NCI-H1436 treated with DMSO at 0.1 percent for 48 hours (cell line): ENCODE data around the gene EIPR1.

Source experiments
- DNase-seq: peaks from one replicate; lab custom pipeline; 2025; lab: John Stamatoyannopoulos, UW

The EIPR1 gene

DNA sequence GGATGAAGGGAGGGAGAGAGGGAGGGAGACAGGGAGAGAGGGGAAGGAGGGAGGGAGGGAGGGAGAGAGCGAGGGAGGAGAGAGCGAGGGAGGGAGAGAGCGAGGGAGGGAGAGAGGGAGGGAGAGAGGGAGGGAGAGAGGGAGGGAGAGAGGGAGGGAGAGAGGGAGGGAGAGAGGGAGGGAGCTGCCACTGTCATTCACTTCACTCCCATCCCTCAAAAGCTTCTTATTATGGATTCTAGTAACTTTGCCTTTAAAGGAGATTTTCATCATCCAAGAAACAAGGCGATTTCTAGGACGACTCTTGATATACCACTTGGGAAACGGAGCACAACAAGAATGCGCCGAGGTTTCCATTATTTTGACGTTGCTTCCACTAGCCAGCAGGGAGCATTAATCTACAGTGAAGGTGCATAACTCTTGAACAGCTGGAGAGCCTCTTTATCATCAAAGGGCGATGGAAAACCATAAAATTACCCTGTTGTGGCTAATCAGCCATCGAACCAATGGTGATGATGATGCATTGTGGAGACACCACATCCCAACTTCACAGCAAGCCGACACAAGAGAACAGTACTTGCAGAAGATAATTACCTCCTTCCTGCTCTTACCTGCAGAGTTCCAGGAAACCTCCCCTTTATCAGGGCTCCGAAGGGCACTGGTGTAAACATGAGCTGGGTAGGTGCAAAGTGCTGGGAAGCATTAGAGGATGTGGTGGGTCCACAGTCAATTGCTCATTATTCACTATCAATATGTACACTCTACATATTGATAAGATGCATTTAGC, 130.5 kb downstream of the EIPR1 start:
- DNase-seq: no peak

DNA sequence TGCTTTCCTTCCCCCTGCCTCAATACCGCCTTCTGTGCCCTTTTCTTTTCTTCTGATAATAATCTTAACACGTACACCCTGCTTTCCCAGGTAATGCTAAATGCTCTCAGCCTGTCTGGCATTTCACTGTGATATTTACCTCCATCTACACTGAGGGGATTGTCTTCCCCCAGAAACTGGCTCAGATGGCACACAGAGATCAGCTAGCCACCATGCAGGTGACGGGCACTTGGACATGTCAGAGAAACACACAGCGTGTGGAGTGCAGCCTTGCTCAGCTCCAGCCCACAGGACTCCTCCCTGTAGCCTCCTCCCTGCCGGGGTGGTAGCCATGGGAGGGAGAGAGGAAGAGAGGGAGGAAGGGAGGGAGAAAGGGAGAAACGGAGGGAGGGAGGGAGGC, 131.2 kb downstream of the EIPR1 start:
- no peak for DNase-seq

GRCh38 chr2:3244486-3244885, 133.1 kb downstream of the EIPR1 start:
- no peak for DNase-seq

DNA sequence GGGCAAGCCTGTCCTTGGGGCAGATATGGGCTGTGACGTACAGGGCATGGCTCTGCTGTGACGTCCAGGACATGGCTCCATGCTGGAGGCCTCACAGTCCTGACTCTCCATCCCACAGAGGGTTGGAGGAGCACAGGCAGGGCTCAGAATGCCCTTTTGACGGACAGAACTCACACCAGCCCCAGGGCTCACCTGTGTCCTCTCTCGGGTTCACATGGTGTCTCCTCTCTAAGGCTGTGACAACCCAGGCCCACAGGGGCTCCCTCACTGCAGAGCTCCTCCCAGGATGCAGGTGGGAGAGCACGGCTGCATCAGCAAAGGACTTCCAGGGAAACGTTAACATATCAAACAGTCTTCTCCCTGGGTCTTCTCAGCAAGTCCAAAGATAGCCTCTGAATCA, 133.8 kb downstream of the EIPR1 start:
- no peak for DNase-seq

DNA sequence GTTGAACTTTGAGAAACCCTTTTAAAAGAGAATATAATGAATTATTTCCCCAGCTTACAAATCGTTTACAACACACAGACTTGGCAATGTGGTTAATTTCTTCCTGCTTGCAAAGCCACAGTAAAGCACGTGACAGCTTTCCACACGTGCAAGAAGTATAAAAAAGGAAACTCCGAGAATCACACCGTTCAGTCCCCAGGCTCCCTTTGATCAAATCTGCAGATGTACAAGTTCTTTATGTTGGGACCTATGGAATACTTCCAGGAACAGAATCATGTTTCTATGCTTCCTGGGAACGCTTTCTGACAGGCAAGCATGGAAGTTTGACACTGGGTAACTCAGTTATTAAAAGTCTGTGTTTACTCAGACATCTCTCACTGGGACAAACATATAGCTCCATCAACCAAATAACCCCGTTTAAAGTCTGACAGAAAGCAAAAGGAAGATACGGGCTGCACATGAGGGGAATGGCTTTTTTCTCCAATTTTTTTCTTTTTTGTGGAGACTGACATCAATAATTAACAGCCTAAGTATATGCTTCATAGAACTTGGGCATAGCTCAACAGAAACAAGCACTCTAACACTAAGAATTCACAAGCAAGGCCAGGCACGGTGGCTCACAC, 134.8 kb downstream of the EIPR1 start:
- no peak for DNase-seq

- no peak for DNase-seq
Observed at GRCh38 chr2:3241971-3242746, 135.5 kb downstream of the EIPR1 start.

- no peak for DNase-seq
Observed at GRCh38 chr2:3238951-3239841, 138.4 kb downstream of the EIPR1 start.

DNA sequence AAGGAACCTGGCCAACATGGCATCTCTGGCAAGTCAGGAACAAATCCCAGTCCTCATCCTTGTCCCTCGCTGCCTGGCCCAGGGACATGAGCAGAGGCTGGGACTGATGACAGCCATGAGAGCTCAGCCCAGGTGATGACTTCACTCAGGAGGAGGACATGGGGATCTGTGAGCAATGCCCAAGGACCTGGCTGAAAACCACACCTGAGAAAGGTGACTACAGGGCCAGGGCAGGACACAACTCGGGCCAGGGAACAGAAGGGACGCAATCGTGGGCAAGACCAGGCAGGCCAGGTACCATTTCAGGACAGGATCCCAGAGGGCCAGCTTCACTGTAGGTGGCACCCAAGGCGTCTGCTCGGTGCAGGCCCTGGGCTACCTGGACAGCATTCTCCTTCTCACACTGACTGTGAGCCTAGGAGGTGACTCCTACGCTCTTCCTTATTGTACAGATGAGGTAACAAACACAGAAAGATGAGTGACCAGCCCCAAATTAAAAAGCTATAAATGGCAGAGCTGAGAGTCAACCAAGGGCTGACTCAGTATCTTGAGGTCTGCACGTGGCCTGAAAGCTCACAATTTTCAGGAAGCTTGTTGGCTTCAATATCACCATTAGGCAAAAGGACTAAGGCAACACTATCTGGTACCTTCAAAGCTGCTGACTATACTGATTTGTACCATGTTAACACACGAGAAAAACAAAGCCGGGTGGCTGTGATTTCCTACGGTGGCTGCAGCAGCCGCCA, 141.1 kb downstream of the EIPR1 start:
- no peak for DNase-seq

DNA sequence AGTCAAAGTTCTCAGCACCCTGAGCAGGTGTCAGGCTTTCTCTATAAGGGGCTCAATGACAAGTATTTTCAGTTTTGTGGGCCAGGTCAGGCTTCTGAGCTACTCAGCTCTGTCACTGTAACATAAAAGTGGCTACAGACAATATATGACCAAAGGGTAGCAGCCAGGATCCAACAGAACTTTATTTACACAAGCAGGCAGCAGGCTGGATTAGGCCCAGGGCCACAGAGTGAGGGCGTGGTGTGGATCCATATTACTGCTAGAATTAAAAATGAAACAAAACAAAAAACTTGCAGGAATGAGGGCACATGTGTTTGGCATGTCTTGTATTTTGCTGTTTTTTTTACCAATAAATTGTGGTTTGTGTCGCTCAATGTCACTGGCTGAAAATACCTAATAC, 143.7 kb downstream of the EIPR1 start:
- DNase-seq: no peak

- DNase-seq: no peak
Observed at GRCh38 chr2:3229221-3229620, 148.4 kb downstream of the EIPR1 start.

- DNase-seq: no peak
Observed at GRCh38 chr2:3224681-3225080, 152.9 kb downstream of the EIPR1 start.

DNA sequence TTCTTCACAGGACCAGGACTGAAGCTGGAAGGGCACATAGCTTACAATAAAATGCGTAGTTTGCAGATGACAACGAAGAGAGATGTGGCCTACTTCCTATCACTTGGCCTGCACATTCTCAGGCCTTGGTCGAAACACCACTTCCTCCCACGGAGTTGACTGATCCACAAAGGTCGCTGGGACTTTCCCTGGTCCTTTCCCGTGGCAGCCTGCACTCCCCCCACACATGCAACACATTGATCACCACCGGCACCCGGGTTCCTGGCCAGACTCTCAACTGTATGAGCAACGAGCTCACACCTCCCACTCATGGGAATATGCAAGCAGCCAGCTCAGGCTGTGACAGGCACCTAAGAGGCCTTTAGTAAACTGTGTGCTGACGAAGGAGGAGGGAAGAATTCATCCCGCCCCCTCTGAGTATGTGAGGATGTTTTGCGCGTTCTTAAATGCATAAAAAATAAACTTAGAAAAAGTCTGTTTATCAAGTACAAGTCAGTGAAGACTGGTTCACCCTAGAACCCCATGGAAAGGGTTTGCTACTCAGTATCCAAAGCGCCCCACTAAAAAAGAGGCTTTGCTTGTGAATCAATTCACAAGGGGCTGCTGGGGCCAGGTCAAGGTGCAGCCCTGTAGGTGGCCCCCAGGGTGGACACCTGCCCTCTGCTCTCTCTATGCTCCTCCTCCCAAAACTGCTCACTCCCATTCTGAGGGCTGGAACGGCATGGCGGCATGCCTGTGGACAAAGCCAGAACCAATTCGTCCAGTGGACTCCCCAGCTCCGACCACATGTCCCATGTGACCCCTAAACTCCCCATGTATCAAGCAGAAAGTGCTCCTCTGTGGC, 154.3 kb downstream of the EIPR1 start:
- DNase-seq: no peak

DNA sequence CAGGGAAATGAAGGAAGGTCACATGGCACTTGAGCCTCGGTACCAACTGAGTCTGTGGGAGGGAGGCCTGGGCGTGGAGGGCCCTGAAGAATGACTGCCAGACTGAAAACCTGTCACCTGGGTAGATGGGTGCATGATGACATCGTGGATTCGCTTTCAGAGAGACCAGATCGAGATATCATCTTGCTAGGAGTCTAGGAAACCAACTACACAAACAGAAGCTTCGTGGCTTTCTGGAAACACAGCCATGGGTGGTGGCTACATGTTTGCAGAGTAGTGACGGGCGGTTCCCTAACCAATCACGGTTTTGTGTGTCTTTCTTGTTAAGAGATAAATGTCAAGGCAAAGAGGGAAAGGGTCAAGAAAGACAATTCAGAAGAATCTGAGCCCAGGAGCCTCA, 155.0 kb downstream of the EIPR1 start:
- DNase-seq: no peak

DNA sequence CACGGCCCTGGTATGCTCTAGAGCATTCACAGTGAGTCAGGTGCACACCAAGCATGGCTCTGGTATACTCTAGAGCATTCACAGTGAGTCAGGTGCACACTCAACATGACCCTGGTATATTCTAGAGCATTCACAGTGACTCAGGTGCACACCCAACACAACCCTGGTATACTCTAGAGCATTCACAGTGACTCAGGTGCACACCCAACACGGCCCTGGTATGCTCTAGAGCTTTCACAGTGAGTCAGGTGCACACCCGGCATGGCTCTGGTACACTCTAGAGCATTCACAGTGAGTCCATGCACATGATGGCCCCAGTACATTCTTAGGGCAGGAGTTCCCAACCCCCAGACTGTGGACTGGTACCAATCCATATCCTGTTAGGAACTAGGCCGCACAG, 158.1 kb downstream of the EIPR1 start:
- DNase-seq: no peak

DNA sequence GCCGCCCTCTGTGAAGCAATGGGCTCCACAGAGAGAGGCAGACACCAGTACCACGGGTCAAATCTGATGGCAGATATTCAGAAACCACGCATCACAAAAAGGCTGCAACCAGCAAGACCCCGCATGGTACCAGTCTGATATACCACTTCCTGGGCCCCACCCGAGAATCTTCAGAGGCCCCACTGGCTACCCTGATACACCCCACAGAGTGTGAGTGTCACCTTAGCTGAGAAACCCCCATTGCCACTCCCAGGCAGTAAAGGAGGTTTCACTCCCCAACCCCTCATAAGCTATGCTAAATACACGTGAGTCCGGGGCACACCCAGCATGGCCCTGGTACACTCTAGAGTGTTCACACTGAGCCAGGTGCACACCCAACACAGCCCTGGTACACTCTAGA, 160.0 kb downstream of the EIPR1 start:
- no peak for DNase-seq

DNA sequence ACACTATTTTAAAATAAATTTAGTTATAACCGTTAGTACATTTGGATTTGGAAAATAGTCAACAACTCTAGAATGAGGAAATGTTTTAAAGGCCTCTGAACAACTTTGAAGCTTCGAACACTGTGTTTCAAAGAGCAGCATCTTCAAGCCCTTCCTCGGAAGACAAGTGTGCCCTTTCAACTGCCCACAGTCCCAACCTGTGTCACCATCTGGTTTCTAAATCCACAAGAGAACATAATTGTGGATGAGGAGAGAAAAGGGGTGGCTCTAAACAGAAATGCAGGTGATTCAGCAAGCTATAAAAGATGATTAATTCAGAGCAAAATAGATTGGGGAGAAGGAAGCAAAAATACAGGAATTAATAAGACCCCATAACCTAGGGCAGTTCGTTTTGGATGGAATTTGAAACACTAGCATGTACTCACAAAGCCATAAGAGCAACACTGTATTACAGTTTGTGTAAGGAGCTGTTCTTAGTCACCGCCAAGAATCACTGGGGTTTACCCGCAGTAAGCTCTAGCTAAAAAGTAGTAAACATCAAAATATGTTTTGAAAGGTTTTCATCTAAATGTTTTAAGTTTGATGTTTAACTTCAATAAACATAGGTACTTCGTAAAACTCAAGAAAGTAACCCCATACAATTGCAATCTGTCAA, 160.7 kb downstream of the EIPR1 start:
- no peak for DNase-seq

- DNase-seq: no peak
Observed at GRCh38 chr2:3214806-3215404, 162.7 kb downstream of the EIPR1 start.

DNA sequence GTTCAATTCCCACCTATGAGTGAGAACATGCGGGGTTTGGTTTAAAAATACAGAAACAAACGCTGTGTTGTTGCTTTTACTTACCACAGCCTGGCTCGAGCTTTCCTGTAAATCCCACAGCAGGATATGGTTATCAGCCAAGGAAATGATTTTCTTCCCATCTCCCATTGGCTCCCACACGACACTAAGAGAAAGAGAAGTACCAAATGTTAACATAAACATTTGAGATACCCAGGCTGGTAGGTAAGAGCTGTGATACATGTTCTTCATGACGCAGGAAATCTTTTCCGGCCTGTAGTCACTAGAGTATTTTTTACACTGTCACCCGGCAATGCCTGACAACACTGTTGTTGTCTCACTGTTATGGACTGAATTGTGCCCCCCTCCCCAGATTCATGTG, 163.6 kb downstream of the EIPR1 start:
- no peak for DNase-seq

DNA sequence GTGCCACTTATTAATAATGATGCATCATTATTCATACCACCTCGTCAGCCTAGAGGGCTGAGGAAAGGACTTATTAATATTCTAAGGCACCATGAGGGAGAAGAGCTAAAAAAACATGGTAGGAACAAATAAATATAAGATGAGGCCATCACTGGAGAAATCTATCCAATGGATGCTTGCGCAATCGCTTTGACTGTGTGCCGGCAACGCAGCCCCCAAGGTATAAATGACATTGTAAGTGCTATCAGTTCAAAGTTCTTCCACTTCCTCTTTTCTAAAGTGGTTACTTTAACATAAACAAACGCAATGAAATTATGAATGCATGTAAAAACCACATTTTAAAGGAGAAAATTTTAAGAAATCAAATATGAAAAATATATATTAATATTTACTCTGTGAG, 164.6 kb downstream of the EIPR1 start:
- no peak for DNase-seq

- no peak for DNase-seq
Observed at GRCh38 chr2:3212061-3212362, 165.6 kb downstream of the EIPR1 start.
